DLD1 (cell line): ENCODE data around the gene DYRK1A.

Experiments
- in situ Hi-C: cut with HindIII; loops from 2 replicates; pipeline ENCODE4 v1.10.0; 2017; ENCODE audit warnings: low sequenced_read_pairs

Gene DYRK1A

GRCh38 chr21:37365517-37366481 is 774 bp upstream of the DYRK1A start:
- in situ Hi-C loops = no loop called here

- in situ Hi-C loops = no loop called here
Observed at GRCh38 chr21:37367336-37367702, 746 bp downstream of the DYRK1A start.

GRCh38 chr21:37367703-37368540 is 1.3 kb downstream of the DYRK1A start:
- in situ Hi-C loops = no loop called here

GRCh38 chr21:37368541-37369279 is 2.1 kb downstream of the DYRK1A start:
- in situ Hi-C loops = no loop called here

- in situ Hi-C loops = no loop called here
Observed at GRCh38 chr21:37369307-37369854, 2.8 kb downstream of the DYRK1A start.

- in situ Hi-C loops = loop anchor here (5.0 kb wide), 1 partner anchor 68 kb away; no protein-coding TSS in a partner anchor
Observed at GRCh38 chr21:37370152-37371040, 3.8 kb downstream of the DYRK1A start.

GRCh38 chr21:37371041-37371397 is 4.4 kb downstream of the DYRK1A start:
- in situ Hi-C loops = loop anchor here (5.0 kb wide), 1 partner anchor 69 kb away; no protein-coding TSS in a partner anchor

- in situ Hi-C loops = loop anchor here (5.0 kb wide), 1 partner anchor 70 kb away; no protein-coding TSS in a partner anchor
Observed at GRCh38 chr21:37372127-37372731, 5.7 kb downstream of the DYRK1A start.

GRCh38 chr21:37372951-37373350 is 6.4 kb downstream of the DYRK1A start:
- in situ Hi-C loops = loop anchor here (5.0 kb wide), 1 partner anchor 71 kb away; no protein-coding TSS in a partner anchor

GRCh38 chr21:37373539-37373938 is 7.0 kb downstream of the DYRK1A start:
- in situ Hi-C loops = loop anchor here (5.0 kb wide), 1 partner anchor 71 kb away; no protein-coding TSS in a partner anchor

GRCh38 chr21:37374027-37374426 is 7.5 kb downstream of the DYRK1A start:
- in situ Hi-C loops = loop anchor here (5.0 kb wide), 1 partner anchor 72 kb away; no protein-coding TSS in a partner anchor

GRCh38 chr21:37375866-37376574 is 9.4 kb downstream of the DYRK1A start:
- in situ Hi-C loops = loop anchor here (25.0 kb wide), 1 partner anchor 114 kb away; the partner anchor contains the start of gene VPS26C

GRCh38 chr21:37378700-37379139 is 12.1 kb downstream of the DYRK1A start:
- in situ Hi-C loops = loop anchor here (25.0 kb wide), 1 partner anchor 116 kb away; the partner anchor contains the start of gene VPS26C

GRCh38 chr21:37380349-37381323 is 14.1 kb downstream of the DYRK1A start:
- in situ Hi-C loops = loop anchor here (25.0 kb wide), 1 partner anchor 118 kb away; the partner anchor contains the start of gene VPS26C

- in situ Hi-C loops = loop anchor here (25.0 kb wide), 1 partner anchor 120 kb away; the partner anchor contains the start of gene VPS26C
Observed at GRCh38 chr21:37381883-37382585, 15.5 kb downstream of the DYRK1A start.

GRCh38 chr21:37383086-37383485 is 16.5 kb downstream of the DYRK1A start:
- in situ Hi-C loops = loop anchor here (25.0 kb wide), 1 partner anchor 121 kb away; the partner anchor contains the start of gene VPS26C
